Measurements from ENCODE around the gene FAM50A. TPM values are rescaled to one million over a fixed set of nuclear protein-coding genes. Genes with fewer than 3 reads are reported as not detected.

FAM50A gene
- total RNA-seq, 4 donors from 2014 or later: 37.3 to 104 (median 78.3) TPM

DNA sequence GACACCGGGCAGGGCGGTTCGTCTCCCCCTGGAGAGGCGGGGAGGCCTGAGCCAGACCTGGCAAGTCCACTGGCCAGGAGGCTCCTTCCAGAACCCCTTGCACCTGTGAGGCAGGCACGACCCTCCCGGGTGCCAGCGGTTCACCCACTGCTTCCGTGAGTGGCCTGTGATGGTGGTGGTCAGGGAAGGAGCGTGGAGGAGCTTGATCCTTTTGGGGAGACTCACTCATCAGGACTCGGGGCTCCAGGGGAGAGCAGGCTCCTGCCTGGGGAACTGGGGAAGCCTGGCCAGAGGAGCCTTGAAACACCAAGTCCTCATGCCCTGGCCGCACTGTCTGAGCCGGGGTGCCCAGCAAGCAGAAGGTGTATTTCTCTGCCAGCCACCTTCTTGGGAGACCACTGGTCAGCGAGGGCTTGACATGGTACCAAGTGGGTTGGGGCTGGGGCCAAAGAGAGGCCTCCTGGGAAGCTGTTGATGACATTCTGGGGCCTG, 860 bp downstream of the FAM50A start:
- TF ChIP-seq, protein P1, sequence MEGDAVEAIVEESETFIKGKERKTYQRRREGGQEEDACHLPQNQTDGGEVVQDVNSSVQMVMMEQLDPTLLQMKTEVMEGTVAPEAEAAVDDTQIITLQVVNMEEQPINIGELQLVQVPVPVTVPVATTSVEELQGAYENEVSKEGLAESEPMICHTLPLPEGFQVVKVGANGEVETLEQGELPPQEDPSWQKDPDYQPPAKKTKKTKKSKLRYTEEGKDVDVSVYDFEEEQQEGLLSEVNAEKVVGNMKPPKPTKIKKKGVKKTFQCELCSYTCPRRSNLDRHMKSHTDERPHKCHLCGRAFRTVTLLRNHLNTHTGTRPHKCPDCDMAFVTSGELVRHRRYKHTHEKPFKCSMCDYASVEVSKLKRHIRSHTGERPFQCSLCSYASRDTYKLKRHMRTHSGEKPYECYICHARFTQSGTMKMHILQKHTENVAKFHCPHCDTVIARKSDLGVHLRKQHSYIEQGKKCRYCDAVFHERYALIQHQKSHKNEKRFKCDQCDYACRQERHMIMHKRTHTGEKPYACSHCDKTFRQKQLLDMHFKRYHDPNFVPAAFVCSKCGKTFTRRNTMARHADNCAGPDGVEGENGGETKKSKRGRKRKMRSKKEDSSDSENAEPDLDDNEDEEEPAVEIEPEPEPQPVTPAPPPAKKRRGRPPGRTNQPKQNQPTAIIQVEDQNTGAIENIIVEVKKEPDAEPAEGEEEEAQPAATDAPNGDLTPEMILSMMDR (IDR thresholded peaks at IDR 0.05; ENCODE audit: low read depth): no peak

DNA sequence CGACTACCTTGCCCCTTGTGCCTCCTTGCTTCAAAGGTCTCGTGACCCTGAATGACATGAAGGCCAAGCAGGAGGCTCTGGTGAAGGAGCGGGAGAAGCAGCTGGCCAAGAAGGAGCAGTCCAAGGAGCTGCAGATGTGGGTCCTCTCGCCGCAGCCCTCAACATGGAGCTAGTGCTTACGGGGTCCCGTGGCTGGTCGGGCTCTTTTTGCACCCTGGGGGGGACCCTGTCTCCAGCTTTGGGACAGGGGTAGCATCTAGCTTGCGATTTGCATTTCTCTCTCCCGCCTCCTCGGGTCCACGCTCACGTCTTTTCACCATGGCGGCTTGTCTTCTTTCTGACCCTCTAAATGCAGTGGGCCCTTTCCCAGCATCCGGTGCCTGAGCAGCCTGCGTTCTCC, 1.8 kb downstream of the FAM50A start:
- TF ChIP-seq, protein P1 (IDR thresholded peaks at IDR 0.05; ENCODE audit: low read depth): no peak

DNA sequence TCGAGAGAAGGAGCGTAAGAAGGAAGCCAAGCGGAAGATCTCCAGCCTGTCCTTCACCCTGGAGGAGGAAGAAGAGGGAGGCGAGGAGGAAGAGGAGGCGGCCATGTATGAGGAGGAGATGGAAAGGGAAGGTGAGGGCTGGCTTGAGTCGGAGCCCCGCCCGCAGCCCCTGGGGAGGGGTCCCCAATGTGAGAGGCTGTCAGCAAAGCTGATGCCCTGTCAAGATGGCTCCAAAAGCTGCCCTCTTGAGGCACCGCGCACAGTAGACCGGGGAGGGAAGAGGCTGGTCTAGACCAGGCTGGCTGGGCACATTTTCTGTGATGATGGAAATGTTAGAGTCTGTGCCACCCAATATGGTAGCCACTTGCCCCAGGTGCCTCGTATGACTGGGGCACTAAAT, 2.5 kb downstream of the FAM50A start:
- TF ChIP-seq, protein P1 (IDR thresholded peaks at IDR 0.05; ENCODE audit: low read depth): no peak

DNA sequence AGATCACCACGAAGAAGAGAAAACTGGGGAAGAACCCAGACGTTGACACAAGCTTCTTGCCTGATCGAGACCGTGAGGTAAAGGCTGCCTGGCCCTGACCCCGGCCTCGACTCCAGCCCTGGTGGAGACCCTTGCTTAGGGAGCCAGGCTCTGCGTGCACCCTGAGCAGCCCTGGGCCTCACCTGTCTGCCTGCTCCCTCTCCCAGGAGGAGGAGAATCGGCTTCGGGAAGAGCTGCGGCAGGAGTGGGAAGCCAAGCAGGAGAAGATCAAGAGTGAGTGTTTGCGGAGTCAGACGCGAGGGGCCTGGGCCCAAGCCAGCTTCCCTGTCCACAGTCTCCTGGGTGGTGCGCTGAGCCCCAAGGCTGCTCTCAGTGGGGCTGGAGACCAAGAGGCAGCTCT, 4.5 kb downstream of the FAM50A start:
- TF ChIP-seq, protein P1 (IDR thresholded peaks at IDR 0.05; ENCODE audit: low read depth): no peak

DNA sequence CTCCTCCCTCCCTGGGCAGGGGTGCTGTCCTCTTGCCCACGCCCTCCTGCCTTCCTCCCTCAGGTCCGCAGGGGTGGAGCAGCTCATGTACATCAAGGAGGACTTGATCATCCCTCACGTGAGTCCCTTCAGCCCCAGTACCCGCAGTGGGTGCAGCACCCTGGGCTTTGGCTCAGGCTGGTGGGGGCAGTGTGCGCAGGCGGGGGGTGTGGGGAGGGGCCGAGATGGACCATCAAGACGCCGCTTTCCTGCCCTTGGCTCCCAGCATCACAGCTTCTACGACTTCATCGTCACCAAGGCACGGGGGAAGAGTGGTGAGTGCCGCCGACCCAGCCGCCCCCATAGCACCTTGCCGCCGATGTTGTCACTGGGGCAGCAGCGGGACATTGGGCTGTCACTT, 5.7 kb downstream of the FAM50A start:
- TF ChIP-seq, protein P1 (IDR thresholded peaks at IDR 0.05; ENCODE audit: low read depth): no peak

DNA sequence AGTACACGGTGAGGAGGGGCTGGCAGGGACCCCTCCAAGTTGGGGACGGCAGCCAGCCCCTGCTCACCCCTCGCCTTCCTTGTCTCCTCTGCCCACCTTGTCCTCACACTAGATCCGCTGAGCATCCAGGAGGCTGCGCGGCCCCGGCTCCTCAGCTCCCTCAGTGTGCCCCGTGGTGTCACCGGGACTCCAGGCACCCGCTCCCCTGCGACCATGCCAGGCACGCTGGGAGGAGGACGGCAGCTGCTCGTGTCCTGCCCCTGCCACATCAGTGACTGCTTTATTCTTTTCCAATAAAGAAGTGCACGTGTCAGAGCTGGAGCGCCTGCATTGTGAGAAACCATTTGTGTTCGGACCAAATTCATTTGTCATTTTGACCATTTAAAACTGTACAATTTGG, 6.4 kb downstream of the FAM50A start:
- TF ChIP-seq, protein P1 (IDR thresholded peaks at IDR 0.05; ENCODE audit: low read depth): no peak

DNA sequence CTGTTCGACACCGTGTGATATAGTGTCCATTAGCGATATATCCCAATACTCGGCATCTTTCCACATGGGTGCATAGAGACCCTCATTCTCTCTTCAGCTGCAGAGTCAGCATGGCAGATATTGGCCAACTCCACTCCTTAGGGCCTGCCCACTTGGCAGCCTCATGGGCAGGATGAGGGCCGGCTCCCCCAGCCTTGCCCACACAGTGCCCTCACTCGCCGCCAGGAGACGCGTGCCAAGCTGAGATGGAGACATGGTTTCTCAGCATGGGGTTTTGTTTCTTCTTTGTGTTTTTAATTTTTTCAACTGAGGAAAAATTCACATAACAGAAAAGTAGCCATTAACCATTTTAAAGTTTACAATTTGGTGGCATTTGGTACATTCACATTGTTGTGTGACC, 8.9 kb downstream of the FAM50A start:
- TF ChIP-seq, protein P1 (IDR thresholded peaks at IDR 0.05; ENCODE audit: low read depth): no peak
